Testis (tissue), 3 donors: Measurements from ENCODE around the gene ELMOD1. TPM values are rescaled to one million over a fixed set of nuclear protein-coding genes. Genes with fewer than 3 reads are reported as not detected.

ENCODE experiments used
- DNase-seq: peaks from one replicate; pipeline ENCODE4 v3.0.0-alpha.2; 2019
- H3K27ac ChIP-seq, 2 donors: fragments of 200-600 bp; sonication (generic); one replicate each; pipeline ENCODE4 v1.5.1; 2019
- H3K27me3 ChIP-seq: fragments of 200-600 bp; sonication (generic); one replicate; pipeline ENCODE4 v1.5.1; 2019
- H3K36me3 ChIP-seq: fragments of 200-600 bp; sonication (generic); one replicate; pipeline ENCODE4 v1.5.1; 2017; ENCODE audit warnings: low read depth; ENCODE audit errors: missing control alignments
- H3K4me1 ChIP-seq: fragments of 200-600 bp; sonication (generic); one replicate; pipeline ENCODE4 v1.5.1; 2019
- H3K4me3 ChIP-seq, 2 donors: fragments of 200-600 bp; sonication (generic); one replicate each; pipeline ENCODE4 v1.5.1; 2017 to 2019
- H3K9me3 ChIP-seq: fragments of 200-600 bp; sonication (generic); one replicate; pipeline ENCODE4 v1.5.1; 2017
- CTCF ChIP-seq, 3 experiments: fragments of 450-650 bp in 2 of 3; fragments of 200-600 bp in 1 of 3; sonication (generic) in 1 of 3; IDR thresholded peaks; one replicate each; pipeline ENCODE4 v1.5.1; 2016 to 2019; ENCODE audit warnings: antibody characterized with exemption in 3 of 3, mild to moderate bottlenecking in 2 of 3, moderate library complexity in 1 of 3
- POLR2A ChIP-seq: fragments of 450-650 bp; IDR thresholded peaks from one replicate; pipeline ENCODE4 v1.6.1; 2017; ENCODE audit warnings: antibody characterized with exemption, mild to moderate bottlenecking, moderate library complexity
- WGBS, 2 donors: methylation state at CpG; one replicate each; pipeline ENCODE4 v1.1.5; 2018; 5-methylcytosine and 5-hydroxymethylcytosine counted together
- intact Hi-C: fragments of 100-400 bp; cut with DNase I; formaldehyde crosslinking; loops from one replicate; pipeline ENCODE4 v1.15.1; 2023; ENCODE audit warnings: low total_unique reads
- polyA plus RNA-seq: library from polyadenylated mRNA; stranded (reverse); fragments of 350-450 nt; fragmentation: Illumina TruSeq; extraction: RNeasy Lipid Tissue Mini Kit (QIAGEN cat#74804); gene quantifications from one replicate; pipeline ENCODE4 v1.2.3, GENCODE V29; 2014; ENCODE audit warnings: low read depth, low replicate concordance; ENCODE audit not compliant: insufficient read depth
- total RNA-seq, 2 donors: library from RNA; depleted of rRNA; stranded (reverse); fragments of >200 nt; gene quantifications; one replicate each; pipeline ENCODE4 v1.2.3, GENCODE V29; 2016

The ELMOD1 gene
- total and polyA plus RNA-seq, 3 donors from 2014 or later: 5.6 to 11.1 (median 8.7) TPM

GRCh38 chr11:107695446-107695845, 104.5 kb downstream of the ELMOD1 start:
- H3K27ac ChIP-seq: no peak overlapping the region

DNA sequence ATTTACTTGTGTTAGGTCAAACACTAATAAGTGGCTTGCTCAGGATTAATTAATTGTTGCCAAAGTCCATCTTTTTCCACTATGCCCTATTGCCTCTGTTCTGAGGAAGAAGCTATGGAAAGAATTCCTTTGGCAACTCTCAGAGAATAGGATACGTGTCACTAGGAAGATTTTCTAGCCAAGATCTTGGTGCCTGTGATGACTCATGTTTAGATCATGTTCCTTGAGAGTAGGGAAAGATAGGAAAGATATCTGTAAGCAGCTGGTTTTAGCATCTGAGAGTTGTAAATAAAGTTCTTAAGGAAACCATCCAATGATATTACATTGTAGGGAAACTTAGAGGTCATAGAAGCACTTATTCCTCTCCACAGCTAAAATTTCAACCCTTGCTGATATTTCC, 105.2 kb downstream of the ELMOD1 start:
- H3K4me3 ChIP-seq: no peak overlapping the region
- no peak overlapping the region for H3K27ac ChIP-seq
- no peaks in the 10 kb centered on the region for H3K36me3 ChIP-seq
- WGBS, 2 donors: 25 to 33% methylated on average over 1 of the region's 1 CpG
- TF ChIP-seq POLR2A (no peak), CTCF (IDR thresholded peaks at IDR 0.05) (no peak)
- no peaks in the 10 kb centered on the region for H3K9me3 ChIP-seq
- no peaks in the 10 kb centered on the region for H3K4me1 ChIP-seq
- H3K27me3 ChIP-seq: no peaks in the 10 kb centered on the region
- no peak for DNase-seq
- intact Hi-C loops: no loop called here

More at GRCh38 chr11:107695446-107695845, 104.5 kb downstream of the ELMOD1 start:
- TF ChIP-seq CTCF (IDR thresholded peaks at IDR 0.05) (no peak), POLR2A (no peak)
- Histone ChIP-seq H3K27me3 (no peaks in the 10 kb centered on the region), H3K36me3 (no peaks in the 10 kb centered on the region), H3K9me3 (no peaks in the 10 kb centered on the region), H3K4me3 (no peak overlapping the region), H3K4me1 (no peaks in the 10 kb centered on the region)
- DNase-seq: no peak
- intact Hi-C loops: no loop called here
- 78 to 84% methylated on average over 1 of the region's 1 CpG for WGBS, 2 donors

DNA sequence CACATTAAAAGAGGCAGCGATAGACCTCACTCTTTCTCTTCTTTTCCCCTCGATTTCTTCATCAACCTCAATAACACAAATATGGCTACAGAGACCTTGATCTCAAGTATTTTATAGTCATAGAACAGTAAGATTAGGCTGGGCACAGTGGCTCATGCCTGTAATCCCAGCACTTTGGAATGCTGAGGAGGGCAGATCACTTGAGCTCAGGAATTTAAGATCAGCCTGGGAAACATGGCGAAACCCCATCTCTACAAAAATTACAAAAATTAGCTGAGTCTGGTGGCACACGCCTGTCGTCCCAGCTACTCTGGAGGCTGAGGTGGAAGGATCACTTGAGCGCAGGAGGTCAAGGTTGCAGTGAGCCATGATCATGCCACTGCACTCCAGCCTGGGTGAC, 106.3 kb downstream of the ELMOD1 start:
- intact Hi-C loops: no loop called here
- WGBS, 2 donors: 69 to 81% methylated on average over 6 of the region's 6 CpGs
- no peaks in the 10 kb centered on the region for H3K4me1 ChIP-seq
- no peak overlapping the region for H3K27ac ChIP-seq
- H3K4me3 ChIP-seq: no peak overlapping the region
- no peak for DNase-seq
- no peak for TF ChIP-seq CTCF (IDR thresholded peaks at IDR 0.05)
- no peak for TF ChIP-seq POLR2A
- H3K27me3 ChIP-seq: no peaks in the 10 kb centered on the region
- no peaks in the 10 kb centered on the region for H3K36me3 ChIP-seq
- no peaks in the 10 kb centered on the region for H3K9me3 ChIP-seq

GRCh38 chr11:107699371-107700285, 108.7 kb downstream of the ELMOD1 start:
- 73 to 81% methylated on average over 15 of the region's 15 CpGs for WGBS, 2 donors

More at GRCh38 chr11:107699371-107700285, 108.7 kb downstream of the ELMOD1 start:
- TF ChIP-seq CTCF (IDR thresholded peaks at IDR 0.05): no peak
- no peak for TF ChIP-seq POLR2A
- Histone ChIP-seq H3K36me3 (no peaks in the 10 kb centered on the region), H3K27ac (no peak overlapping the region), H3K27me3 (no peaks in the 10 kb centered on the region), H3K4me3 (no peak overlapping the region), H3K9me3 (no peaks in the 10 kb centered on the region), H3K4me1 (no peaks in the 10 kb centered on the region)
- intact Hi-C loops: no loop called here
- DNase-seq: no peak
